Calu3 (cell line): ENCODE measurements around the gene AFF2. TPM values are rescaled to one million over a fixed set of nuclear protein-coding genes. Genes with fewer than 3 reads are reported as not detected.
"Not testable (repeated sequence)": the region's sequence is repeated elsewhere in the genome, so short reads cannot be mapped to it uniquely, and the experiment has no call there.

ENCODE experiments used
- BruUV-seq: library from RNA; stranded (reverse); fragments of 400-500 nt; replicated peaks from 2 replicates; lab custom pipeline; 2021; lab: Mats Ljungman, UMichigan
- CTCF ChIA-PET: fragments of 300-600 bp; sonication (Branson Sonifier 250); formaldehyde crosslinking; loops from one replicate; lab custom pipeline; 2022; ENCODE audit warnings: antibody characterized with exemption; lab: Charles Lee
- DNase-seq: peaks from one replicate; pipeline ENCODE4 v3.0.0; 2022
- H3K27ac Mint-ChIP-seq: one replicate; pipeline ENCODE4 v1.8.0; 2022; ENCODE audit warnings: mixed read lengths; ENCODE audit not compliant: unreplicated experiment
- H3K27me3 Mint-ChIP-seq: one replicate; pipeline ENCODE4 v1.8.0; 2022; ENCODE audit warnings: mixed read lengths; ENCODE audit not compliant: unreplicated experiment
- H3K36me3 Mint-ChIP-seq: one replicate; pipeline ENCODE4 v1.8.0; 2022; ENCODE audit warnings: mild to moderate bottlenecking, moderate library complexity, mixed read lengths; ENCODE audit not compliant: insufficient read depth, unreplicated experiment
- H3K4me1 Mint-ChIP-seq: one replicate; pipeline ENCODE4 v1.8.0; 2022; ENCODE audit warnings: mild to moderate bottlenecking, low read depth, mixed read lengths; ENCODE audit not compliant: unreplicated experiment
- H3K4me3 Mint-ChIP-seq: one replicate; pipeline ENCODE4 v1.8.0; 2022; ENCODE audit warnings: mild to moderate bottlenecking, low read depth, moderate library complexity, mixed read lengths; ENCODE audit not compliant: unreplicated experiment
- H3K9me3 Mint-ChIP-seq: one replicate; pipeline ENCODE4 v1.8.0; 2022; ENCODE audit warnings: low read depth, mixed read lengths; ENCODE audit not compliant: unreplicated experiment
- intact Hi-C: fragments of 100-400 bp; cut with micrococcal nuclease; formaldehyde crosslinking; loops from one replicate; pipeline ENCODE4 v1.10.0; 2022; ENCODE audit not compliant: unreplicated experiment
- total RNA-seq: library from RNA; stranded (reverse); gene quantifications from 2 replicates; pipeline ENCODE4 v1.2.3, GENCODE V29; 2022
- TF ChIP-seq, protein P1 (sequence below): fragments of 200-600 bp; IDR thresholded peaks from one replicate; pipeline ENCODE4 v1.8.0; 2022; ENCODE audit warnings: antibody characterized with exemption; ENCODE audit not compliant: unreplicated experiment

Gene AFF2
- total RNA-seq, 1 experiment from 2014 or later = 0.17 TPM

DNA sequence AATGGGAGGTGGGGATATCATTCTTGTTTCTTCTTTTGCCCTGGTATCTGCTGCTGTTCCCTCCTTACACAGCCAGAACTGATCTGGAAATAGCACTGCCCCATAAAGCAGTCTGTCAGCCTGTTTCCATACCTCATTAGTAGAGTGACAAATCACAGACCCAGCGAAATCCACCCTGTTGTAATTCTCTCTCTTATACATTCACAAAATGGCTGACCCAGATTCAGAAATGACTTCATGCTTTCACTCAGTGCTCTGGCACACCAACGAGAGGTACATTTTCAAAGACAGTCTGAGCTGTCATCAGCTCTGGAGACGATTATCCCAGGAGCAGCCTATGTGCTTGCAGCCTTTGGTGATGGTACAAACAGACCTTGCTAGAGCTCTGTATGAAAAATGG is 164.6 kb downstream of the AFF2 start:
- intact Hi-C loops = no loop called here
- no peaks in the 10 kb centered on the region for H3K4me1 Mint-ChIP-seq
- TF ChIP-seq, protein P1, sequence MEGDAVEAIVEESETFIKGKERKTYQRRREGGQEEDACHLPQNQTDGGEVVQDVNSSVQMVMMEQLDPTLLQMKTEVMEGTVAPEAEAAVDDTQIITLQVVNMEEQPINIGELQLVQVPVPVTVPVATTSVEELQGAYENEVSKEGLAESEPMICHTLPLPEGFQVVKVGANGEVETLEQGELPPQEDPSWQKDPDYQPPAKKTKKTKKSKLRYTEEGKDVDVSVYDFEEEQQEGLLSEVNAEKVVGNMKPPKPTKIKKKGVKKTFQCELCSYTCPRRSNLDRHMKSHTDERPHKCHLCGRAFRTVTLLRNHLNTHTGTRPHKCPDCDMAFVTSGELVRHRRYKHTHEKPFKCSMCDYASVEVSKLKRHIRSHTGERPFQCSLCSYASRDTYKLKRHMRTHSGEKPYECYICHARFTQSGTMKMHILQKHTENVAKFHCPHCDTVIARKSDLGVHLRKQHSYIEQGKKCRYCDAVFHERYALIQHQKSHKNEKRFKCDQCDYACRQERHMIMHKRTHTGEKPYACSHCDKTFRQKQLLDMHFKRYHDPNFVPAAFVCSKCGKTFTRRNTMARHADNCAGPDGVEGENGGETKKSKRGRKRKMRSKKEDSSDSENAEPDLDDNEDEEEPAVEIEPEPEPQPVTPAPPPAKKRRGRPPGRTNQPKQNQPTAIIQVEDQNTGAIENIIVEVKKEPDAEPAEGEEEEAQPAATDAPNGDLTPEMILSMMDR = no peak
- no peaks in the 10 kb centered on the region for H3K27me3 Mint-ChIP-seq
- peaks cover 8% of the 10 kb centered on the region for H3K9me3 Mint-ChIP-seq
- CTCF ChIA-PET = no interaction called here
- H3K27ac Mint-ChIP-seq = no peak overlapping the region
- H3K36me3 Mint-ChIP-seq = no peaks in the 10 kb centered on the region
- DNase-seq = no peak
- BruUV-seq = no TSS peak
- no peak overlapping the region for H3K4me3 Mint-ChIP-seq

DNA sequence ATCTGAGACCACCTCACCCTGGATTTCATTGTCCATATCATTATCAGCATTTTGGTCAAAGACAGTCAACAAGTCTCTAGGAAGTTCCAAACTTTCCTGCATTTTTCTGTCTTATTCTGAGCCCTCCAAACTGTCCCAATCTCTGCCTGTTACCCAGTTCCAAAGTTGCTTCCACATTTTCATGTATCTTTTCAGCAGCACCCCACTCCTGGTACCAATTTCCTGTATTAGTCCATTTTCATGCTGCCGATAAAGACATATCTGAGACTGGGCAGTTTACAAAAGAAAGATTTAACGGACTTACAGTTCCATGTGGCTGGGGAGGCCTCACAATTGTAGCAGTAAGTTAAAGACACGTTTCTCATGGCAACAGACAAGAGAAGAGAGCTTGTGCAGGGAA is 168.8 kb downstream of the AFF2 start:
- H3K4me3 Mint-ChIP-seq, DNase-seq, H3K27me3 Mint-ChIP-seq, CTCF ChIA-PET, BruUV-seq, H3K36me3 Mint-ChIP-seq, H3K4me1 Mint-ChIP-seq, H3K27ac Mint-ChIP-seq, intact Hi-C loops: not testable (repeated sequence)
- H3K9me3 Mint-ChIP-seq = peaks cover 14% of the 10 kb centered on the region

DNA sequence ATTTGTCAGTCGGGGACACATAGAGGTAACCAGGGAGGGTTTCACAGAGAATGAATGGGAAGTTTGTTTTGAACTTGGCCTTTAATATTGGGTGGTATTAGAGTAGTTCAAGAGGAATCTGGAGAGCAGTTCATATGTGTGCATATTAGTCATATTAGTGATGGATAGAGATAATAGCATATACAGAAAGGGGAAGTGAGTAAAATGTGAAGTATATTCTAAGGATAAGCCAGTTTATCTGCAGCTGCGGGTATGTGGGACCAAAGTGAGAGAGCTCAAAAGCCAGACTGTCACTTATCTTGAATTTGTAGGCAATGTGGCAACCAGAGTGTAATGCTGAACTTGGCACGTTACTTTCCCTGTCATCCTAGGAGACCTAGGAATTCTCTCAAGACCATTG is 169.9 kb downstream of the AFF2 start:
- H3K27me3 Mint-ChIP-seq = no peaks in the 10 kb centered on the region
- intact Hi-C loops = no loop called here
- CTCF ChIA-PET = no interaction called here
- no peaks in the 10 kb centered on the region for H3K36me3 Mint-ChIP-seq
- no peak overlapping the region for H3K4me3 Mint-ChIP-seq
- BruUV-seq = no TSS peak
- no peak for DNase-seq
- H3K9me3 Mint-ChIP-seq = peaks cover 12% of the 10 kb centered on the region
- no peak overlapping the region for H3K27ac Mint-ChIP-seq
- TF ChIP-seq, protein P1 = no peak
- no peaks in the 10 kb centered on the region for H3K4me1 Mint-ChIP-seq

DNA sequence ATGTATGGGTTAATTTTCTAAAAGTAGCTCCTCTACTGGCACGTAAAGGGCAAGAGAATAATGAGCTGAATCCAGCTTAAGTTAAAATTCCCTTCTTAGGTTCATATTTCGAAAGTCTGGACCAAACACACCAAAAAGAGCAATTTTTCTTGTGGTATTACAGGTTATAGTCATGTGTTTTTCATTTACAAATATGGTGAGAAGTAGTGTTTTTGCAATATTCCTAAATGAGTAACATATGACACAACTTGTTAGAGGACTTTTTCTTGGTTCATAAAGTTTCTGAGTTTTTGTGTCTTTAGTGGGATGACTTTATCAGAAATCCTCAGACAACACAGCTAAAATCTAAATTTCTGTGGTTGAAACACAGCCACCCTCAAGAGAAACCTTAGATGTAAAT is 172.1 kb downstream of the AFF2 start:
- Mint-ChIP-seq H3K4me3 (no peak overlapping the region), H3K27me3 (no peaks in the 10 kb centered on the region), H3K9me3 (peaks cover 11% of the 10 kb centered on the region), H3K4me1 (no peaks in the 10 kb centered on the region), H3K36me3 (no peaks in the 10 kb centered on the region), H3K27ac (no peak overlapping the region)
- TF ChIP-seq, protein P1 = no peak
- BruUV-seq = no TSS peak
- DNase-seq = no peak
- CTCF ChIA-PET = no interaction called here
- intact Hi-C loops = no loop called here

DNA sequence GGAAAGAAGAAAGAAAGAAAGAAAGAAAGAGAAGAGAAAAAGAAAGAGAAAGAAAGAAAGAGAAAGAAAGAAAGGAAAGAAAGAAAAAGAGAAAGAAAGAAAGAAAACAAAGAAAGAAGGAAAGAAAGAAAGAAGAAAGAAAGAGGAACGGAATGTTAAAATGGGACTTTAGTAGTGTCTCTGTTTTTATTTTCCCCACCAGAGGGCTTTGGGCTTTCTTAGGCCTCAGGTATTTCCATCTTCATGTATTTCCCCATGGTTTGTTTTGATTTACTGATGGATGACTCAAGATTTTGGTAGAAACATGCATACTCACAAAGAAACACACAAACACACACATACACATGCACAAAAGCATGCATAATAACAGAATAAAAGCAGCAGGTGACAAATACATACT is 181.2 kb downstream of the AFF2 start:
- no peak for DNase-seq
- Mint-ChIP-seq H3K27me3 (no peaks in the 10 kb centered on the region), H3K36me3 (no peaks in the 10 kb centered on the region), H3K4me3 (no peak overlapping the region), H3K9me3 (no peaks in the 10 kb centered on the region), H3K27ac (no peak overlapping the region), H3K4me1 (no peaks in the 10 kb centered on the region)
- CTCF ChIA-PET = no interaction called here
- intact Hi-C loops = no loop called here
- BruUV-seq = no TSS peak
- TF ChIP-seq, protein P1 = no peak
